WTC11 (cell line): ENCODE measurements around the gene FBXL2. TPM values are rescaled to one million over a fixed set of nuclear protein-coding genes. Genes with fewer than 3 reads are reported as not detected.

Experiments used
- ATAC-seq: fragments of 200-7000 bp; cut with Tn5 transposase; 2 replicates; pipeline ENCODE4 v1.10.0; 2021; ENCODE audit warnings: mild to moderate bottlenecking, moderate library complexity
- CTCF ChIA-PET: fragments of 300-600 bp; sonication (Branson Sonifier 250); formaldehyde crosslinking; loops from one replicate; lab custom pipeline; 2021; ENCODE audit warnings: antibody characterized with exemption; lab: Charles Lee
- POLR2A ChIA-PET: fragments of 350-600 bp; sonication (Branson Sonifier 250); formaldehyde crosslinking; loops from one replicate; lab custom pipeline; 2021; ENCODE audit warnings: antibody characterized with exemption; lab: Charles Lee
- DNase-seq: peaks from one replicate; pipeline ENCODE4 v3.0.0; 2021; ENCODE audit warnings: low spot score
- H3K27ac Mint-ChIP-seq: 2 replicates; pipeline ENCODE4 v1.8.0; 2021; ENCODE audit warnings: mixed read lengths
- H3K27me3 Mint-ChIP-seq: 2 replicates; pipeline ENCODE4 v1.8.0; 2021; ENCODE audit warnings: low read depth, mild to moderate bottlenecking, moderate library complexity, mixed read lengths
- H3K36me3 Mint-ChIP-seq: 2 replicates; pipeline ENCODE4 v1.8.0; 2021; ENCODE audit warnings: mixed read lengths
- H3K4me1 Mint-ChIP-seq: 2 replicates; pipeline ENCODE4 v1.8.0; 2022; ENCODE audit warnings: mixed read lengths
- H3K4me3 Mint-ChIP-seq: 2 replicates; pipeline ENCODE4 v1.8.0; 2021; ENCODE audit warnings: mild to moderate bottlenecking, moderate library complexity, mixed read lengths
- H3K9me3 Mint-ChIP-seq: 2 replicates; pipeline ENCODE4 v1.8.0; 2021; ENCODE audit warnings: mixed read lengths
- ETV6 ChIP-seq: sonication (generic); formaldehyde crosslinking; IDR thresholded peaks from 2 replicates; pipeline ENCODE4 v1.8.1; 2022; ENCODE audit warnings: mild to moderate bottlenecking, missing genetic modification reagents
- FOXP1 ChIP-seq: sonication (generic); formaldehyde crosslinking; IDR thresholded peaks from 2 replicates; pipeline ENCODE4 v1.8.0; 2022; ENCODE audit warnings: missing genetic modification reagents, mild to moderate bottlenecking, moderate library complexity, borderline replicate concordance
- GABPB1 ChIP-seq: sonication (generic); formaldehyde crosslinking; IDR thresholded peaks from 2 replicates; pipeline ENCODE4 v1.8.1; 2023; ENCODE audit warnings: mild to moderate bottlenecking, missing genetic modification reagents
- JUN ChIP-seq: sonication (generic); formaldehyde crosslinking; IDR thresholded peaks from 2 replicates; pipeline ENCODE4 v1.8.0; 2023; ENCODE audit warnings: mild to moderate bottlenecking, missing genetic modification reagents
- MXD4 ChIP-seq: fragments of 250-450 bp; sonication (Bioruptor Pico); IDR thresholded peaks from 2 replicates; pipeline ENCODE4 v1.8.0; 2021; ENCODE audit warnings: mild to moderate bottlenecking, moderate library complexity, borderline replicate concordance
- NFATC4 ChIP-seq: fragments of 250-450 bp; sonication (Bioruptor Pico); IDR thresholded peaks from 2 replicates; pipeline ENCODE4 v1.9.0; 2021; ENCODE audit warnings: mild to moderate bottlenecking
- NFYB ChIP-seq: sonication (generic); formaldehyde crosslinking; conservative IDR thresholded peaks from 2 replicates; pipeline ENCODE4 v1.8.0; 2022; ENCODE audit warnings: low read depth, missing genetic modification reagents
- NR3C1 ChIP-seq: sonication (generic); formaldehyde crosslinking; conservative IDR thresholded peaks from 2 replicates; pipeline ENCODE4 v1.8.1; 2023; ENCODE audit warnings: low read depth, mild to moderate bottlenecking, missing genetic modification reagents
- OVOL2 ChIP-seq: fragments of 250-450 bp; sonication (Bioruptor Pico); IDR thresholded peaks from 2 replicates; pipeline ENCODE4 v1.9.0; 2021; ENCODE audit warnings: mild to moderate bottlenecking, borderline replicate concordance
- SP1 ChIP-seq: sonication (generic); formaldehyde crosslinking; conservative IDR thresholded peaks from 2 replicates; pipeline ENCODE4 v1.8.1; 2022; ENCODE audit warnings: missing genetic modification reagents
- TCF7 ChIP-seq: sonication (generic); formaldehyde crosslinking; IDR thresholded peaks from 2 replicates; pipeline ENCODE4 v1.8.0; 2022; ENCODE audit warnings: mild to moderate bottlenecking, low read depth, missing genetic modification reagents, moderate library complexity
- ZNF317 ChIP-seq: sonication (generic); formaldehyde crosslinking; IDR thresholded peaks from 2 replicates; pipeline ENCODE4 v1.8.1; 2023; ENCODE audit warnings: low read depth, mild to moderate bottlenecking, moderate library complexity, missing genetic modification reagents, borderline replicate concordance
- ZNF671 ChIP-seq: fragments of 250-450 bp; sonication (Bioruptor Pico); IDR thresholded peaks from 2 replicates; pipeline ENCODE4 v1.8.0; 2021; ENCODE audit warnings: mild to moderate bottlenecking
- total RNA-seq: library from RNA; stranded (reverse); gene quantifications from 3 replicates; pipeline ENCODE4 v1.2.3, GENCODE V29; 2021
- TF ChIP-seq, protein P1 (sequence below): sonication (generic); formaldehyde crosslinking; IDR thresholded peaks from 2 replicates; pipeline ENCODE4 v1.8.0; 2023; ENCODE audit warnings: missing genetic modification reagents, mild to moderate bottlenecking, borderline replicate concordance
- TF ChIP-seq, protein P2 (sequence below): sonication (generic); formaldehyde crosslinking; IDR thresholded peaks from 2 replicates; pipeline ENCODE4 v1.8.0; 2022; ENCODE audit warnings: missing genetic modification reagents
- TF ChIP-seq, protein P3 (sequence below): sonication (generic); formaldehyde crosslinking; IDR thresholded peaks from 2 replicates; pipeline ENCODE4 v1.8.1; 2023; ENCODE audit warnings: mild to moderate bottlenecking, missing genetic modification reagents, borderline replicate concordance
- TF ChIP-seq, protein P4 (sequence below): sonication (generic); formaldehyde crosslinking; IDR thresholded peaks from 2 replicates; pipeline ENCODE4 v1.8.1; 2023; ENCODE audit warnings: mild to moderate bottlenecking, moderate library complexity, missing genetic modification reagents

Gene FBXL2
- total RNA-seq, 1 experiment from 2014 or later: 2.9 TPM

DNA sequence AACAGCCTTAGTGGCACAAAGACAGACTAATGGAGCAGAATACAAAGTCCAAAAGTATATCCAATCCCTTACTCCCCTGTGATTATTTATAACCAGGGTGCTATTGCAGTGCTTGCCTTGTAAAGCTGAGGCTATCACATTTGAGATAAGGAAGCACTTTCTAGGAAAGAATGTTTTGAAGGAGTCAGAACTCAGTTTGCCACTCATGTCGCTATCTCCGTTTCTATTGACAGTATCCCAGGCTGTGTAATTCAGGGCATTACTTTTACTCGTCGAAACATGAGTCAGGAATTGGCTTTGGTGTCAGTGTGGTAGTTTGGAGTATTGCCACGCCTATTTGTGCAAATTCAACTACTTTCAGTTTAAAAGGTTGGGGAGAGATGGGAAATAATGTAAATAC is 78.4 kb downstream of the FBXL2 start:
- H3K27ac Mint-ChIP-seq: no peak overlapping the region

More for the DNA sequence above, 78.4 kb downstream of the FBXL2 start:
- no peak overlapping the region for H3K4me3 Mint-ChIP-seq
- no peak for TF ChIP-seq FOXP1 (CRISPR knock-in tag)
- no peak for TF ChIP-seq NFATC4 (CRISPR knock-in tag)
- no peak for TF ChIP-seq SP1 (CRISPR knock-in tag)
- TF ChIP-seq TCF7 (CRISPR knock-in tag): no peak
- no peak for TF ChIP-seq OVOL2 (CRISPR knock-in tag)
- TF ChIP-seq NR3C1: no peak
- no peak for TF ChIP-seq ETV6 (CRISPR knock-in tag)
- TF ChIP-seq, protein P1, sequence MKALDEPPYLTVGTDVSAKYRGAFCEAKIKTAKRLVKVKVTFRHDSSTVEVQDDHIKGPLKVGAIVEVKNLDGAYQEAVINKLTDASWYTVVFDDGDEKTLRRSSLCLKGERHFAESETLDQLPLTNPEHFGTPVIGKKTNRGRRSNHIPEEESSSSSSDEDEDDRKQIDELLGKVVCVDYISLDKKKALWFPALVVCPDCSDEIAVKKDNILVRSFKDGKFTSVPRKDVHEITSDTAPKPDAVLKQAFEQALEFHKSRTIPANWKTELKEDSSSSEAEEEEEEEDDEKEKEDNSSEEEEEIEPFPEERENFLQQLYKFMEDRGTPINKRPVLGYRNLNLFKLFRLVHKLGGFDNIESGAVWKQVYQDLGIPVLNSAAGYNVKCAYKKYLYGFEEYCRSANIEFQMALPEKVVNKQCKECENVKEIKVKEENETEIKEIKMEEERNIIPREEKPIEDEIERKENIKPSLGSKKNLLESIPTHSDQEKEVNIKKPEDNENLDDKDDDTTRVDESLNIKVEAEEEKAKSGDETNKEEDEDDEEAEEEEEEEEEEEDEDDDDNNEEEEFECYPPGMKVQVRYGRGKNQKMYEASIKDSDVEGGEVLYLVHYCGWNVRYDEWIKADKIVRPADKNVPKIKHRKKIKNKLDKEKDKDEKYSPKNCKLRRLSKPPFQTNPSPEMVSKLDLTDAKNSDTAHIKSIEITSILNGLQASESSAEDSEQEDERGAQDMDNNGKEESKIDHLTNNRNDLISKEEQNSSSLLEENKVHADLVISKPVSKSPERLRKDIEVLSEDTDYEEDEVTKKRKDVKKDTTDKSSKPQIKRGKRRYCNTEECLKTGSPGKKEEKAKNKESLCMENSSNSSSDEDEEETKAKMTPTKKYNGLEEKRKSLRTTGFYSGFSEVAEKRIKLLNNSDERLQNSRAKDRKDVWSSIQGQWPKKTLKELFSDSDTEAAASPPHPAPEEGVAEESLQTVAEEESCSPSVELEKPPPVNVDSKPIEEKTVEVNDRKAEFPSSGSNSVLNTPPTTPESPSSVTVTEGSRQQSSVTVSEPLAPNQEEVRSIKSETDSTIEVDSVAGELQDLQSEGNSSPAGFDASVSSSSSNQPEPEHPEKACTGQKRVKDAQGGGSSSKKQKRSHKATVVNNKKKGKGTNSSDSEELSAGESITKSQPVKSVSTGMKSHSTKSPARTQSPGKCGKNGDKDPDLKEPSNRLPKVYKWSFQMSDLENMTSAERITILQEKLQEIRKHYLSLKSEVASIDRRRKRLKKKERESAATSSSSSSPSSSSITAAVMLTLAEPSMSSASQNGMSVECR: no peak
- TF ChIP-seq, protein P2, sequence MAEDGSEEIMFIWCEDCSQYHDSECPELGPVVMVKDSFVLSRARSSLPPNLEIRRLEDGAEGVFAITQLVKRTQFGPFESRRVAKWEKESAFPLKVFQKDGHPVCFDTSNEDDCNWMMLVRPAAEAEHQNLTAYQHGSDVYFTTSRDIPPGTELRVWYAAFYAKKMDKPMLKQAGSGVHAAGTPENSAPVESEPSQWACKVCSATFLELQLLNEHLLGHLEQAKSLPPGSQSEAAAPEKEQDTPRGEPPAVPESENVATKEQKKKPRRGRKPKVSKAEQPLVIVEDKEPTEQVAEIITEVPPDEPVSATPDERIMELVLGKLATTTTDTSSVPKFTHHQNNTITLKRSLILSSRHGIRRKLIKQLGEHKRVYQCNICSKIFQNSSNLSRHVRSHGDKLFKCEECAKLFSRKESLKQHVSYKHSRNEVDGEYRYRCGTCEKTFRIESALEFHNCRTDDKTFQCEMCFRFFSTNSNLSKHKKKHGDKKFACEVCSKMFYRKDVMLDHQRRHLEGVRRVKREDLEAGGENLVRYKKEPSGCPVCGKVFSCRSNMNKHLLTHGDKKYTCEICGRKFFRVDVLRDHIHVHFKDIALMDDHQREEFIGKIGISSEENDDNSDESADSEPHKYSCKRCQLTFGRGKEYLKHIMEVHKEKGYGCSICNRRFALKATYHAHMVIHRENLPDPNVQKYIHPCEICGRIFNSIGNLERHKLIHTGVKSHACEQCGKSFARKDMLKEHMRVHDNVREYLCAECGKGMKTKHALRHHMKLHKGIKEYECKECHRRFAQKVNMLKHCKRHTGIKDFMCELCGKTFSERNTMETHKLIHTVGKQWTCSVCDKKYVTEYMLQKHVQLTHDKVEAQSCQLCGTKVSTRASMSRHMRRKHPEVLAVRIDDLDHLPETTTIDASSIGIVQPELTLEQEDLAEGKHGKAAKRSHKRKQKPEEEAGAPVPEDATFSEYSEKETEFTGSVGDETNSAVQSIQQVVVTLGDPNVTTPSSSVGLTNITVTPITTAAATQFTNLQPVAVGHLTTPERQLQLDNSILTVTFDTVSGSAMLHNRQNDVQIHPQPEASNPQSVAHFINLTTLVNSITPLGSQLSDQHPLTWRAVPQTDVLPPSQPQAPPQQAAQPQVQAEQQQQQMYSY (CRISPR knock-in tag): no peak
- TF ChIP-seq NFYB (CRISPR knock-in tag): no peak
- TF ChIP-seq, protein P3, sequence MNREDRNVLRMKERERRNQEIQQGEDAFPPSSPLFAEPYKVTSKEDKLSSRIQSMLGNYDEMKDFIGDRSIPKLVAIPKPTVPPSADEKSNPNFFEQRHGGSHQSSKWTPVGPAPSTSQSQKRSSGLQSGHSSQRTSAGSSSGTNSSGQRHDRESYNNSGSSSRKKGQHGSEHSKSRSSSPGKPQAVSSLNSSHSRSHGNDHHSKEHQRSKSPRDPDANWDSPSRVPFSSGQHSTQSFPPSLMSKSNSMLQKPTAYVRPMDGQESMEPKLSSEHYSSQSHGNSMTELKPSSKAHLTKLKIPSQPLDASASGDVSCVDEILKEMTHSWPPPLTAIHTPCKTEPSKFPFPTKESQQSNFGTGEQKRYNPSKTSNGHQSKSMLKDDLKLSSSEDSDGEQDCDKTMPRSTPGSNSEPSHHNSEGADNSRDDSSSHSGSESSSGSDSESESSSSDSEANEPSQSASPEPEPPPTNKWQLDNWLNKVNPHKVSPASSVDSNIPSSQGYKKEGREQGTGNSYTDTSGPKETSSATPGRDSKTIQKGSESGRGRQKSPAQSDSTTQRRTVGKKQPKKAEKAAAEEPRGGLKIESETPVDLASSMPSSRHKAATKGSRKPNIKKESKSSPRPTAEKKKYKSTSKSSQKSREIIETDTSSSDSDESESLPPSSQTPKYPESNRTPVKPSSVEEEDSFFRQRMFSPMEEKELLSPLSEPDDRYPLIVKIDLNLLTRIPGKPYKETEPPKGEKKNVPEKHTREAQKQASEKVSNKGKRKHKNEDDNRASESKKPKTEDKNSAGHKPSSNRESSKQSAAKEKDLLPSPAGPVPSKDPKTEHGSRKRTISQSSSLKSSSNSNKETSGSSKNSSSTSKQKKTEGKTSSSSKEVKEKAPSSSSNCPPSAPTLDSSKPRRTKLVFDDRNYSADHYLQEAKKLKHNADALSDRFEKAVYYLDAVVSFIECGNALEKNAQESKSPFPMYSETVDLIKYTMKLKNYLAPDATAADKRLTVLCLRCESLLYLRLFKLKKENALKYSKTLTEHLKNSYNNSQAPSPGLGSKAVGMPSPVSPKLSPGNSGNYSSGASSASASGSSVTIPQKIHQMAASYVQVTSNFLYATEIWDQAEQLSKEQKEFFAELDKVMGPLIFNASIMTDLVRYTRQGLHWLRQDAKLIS: no peak
- TF ChIP-seq ZNF671 (CRISPR knock-in tag): no peak
- TF ChIP-seq, protein P4, sequence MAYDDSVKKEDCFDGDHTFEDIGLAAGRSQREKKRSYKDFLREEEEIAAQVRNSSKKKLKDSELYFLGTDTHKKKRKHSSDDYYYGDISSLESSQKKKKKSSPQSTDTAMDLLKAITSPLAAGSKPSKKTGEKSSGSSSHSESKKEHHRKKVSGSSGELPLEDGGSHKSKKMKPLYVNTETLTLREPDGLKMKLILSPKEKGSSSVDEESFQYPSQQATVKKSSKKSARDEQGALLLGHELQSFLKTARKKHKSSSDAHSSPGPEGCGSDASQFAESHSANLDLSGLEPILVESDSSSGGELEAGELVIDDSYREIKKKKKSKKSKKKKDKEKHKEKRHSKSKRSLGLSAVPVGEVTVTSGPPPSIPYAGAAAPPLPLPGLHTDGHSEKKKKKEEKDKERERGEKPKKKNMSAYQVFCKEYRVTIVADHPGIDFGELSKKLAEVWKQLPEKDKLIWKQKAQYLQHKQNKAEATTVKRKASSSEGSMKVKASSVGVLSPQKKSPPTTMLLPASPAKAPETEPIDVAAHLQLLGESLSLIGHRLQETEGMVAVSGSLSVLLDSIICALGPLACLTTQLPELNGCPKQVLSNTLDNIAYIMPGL (CRISPR knock-in tag): no peak
- no peak for TF ChIP-seq ZNF317
- no peak for TF ChIP-seq GABPB1 (CRISPR knock-in tag)
- no peak for TF ChIP-seq JUN (CRISPR knock-in tag)
- no peak for TF ChIP-seq MXD4 (CRISPR knock-in tag)
- TF ChIP-seq, all 79 proteins: peak for 0
- H3K27me3 Mint-ChIP-seq: no peaks in the 10 kb centered on the region
- DNase-seq: no peak
- no peaks in the 10 kb centered on the region for H3K4me1 Mint-ChIP-seq
- no peaks in the 10 kb centered on the region for H3K36me3 Mint-ChIP-seq
- ChIA-PET CTCF (interaction anchor here (4.4 kb wide), 1 partner anchor 17 kb away, joined by 27 read pairs; no protein-coding TSS in a partner anchor), POLR2A (no interaction called here)
- no peaks in the 10 kb centered on the region for H3K9me3 Mint-ChIP-seq
- no peak for ATAC-seq
